Fibroblast of lung (primary cell): Measurements from ENCODE around the gene PER2.

Experiments used
- CTCF ChIP-seq, 2 donors: IDR thresholded peaks in 1 of 2; conservative IDR thresholded peaks in 1 of 2; 1 replicate in 1 of 2; 2 replicates in 1 of 2; pipeline ENCODE4 v1.5.1; 2011 to 2012; ENCODE audit warnings: low read length in 2 of 2, control low read depth in 1 of 2, inconsistent platforms in 1 of 2, low read depth in 1 of 2, mild to moderate bottlenecking in 1 of 2
- EZH2 ChIP-seq: IDR thresholded peaks from 2 replicates; pipeline ENCODE4 v1.5.1; 2012; ENCODE audit warnings: low read length, control low read depth, mild to moderate bottlenecking; ENCODE audit errors: missing control alignments

DNA sequence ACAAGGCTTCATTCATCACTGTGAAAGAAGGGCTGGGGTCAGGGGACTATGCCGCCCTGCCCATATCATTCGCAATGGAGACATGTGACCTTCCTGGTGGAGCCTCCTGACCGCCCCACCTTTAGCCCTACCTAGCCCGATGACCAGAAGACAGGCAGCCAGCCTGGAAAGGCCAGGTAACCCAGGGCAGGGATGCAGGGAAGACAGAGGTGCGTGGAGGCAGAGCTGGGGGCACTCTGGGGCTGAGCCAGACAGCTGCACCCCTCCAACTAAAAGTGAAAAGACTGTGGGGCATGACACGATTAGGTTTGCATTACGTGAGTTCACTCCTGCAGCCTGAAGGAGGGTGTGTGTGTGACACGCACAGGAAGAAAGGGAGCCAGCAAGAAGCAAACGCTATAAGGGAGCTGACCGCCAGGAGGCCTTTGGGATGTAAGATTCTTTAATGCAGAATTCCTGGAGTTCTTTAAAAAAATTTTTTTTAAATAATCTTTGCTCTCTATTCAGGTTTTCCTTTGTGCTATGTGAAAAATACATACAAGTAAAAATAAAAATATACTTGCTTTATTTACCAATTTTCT lies 44.8 kb downstream of the PER2 start:
- no peak for TF ChIP-seq EZH2
- peak in 1 of 2 donors; percentile 33 for TF ChIP-seq CTCF (conservative IDR thresholded peaks at IDR 0.05 in 1 of 2, IDR thresholded peaks at IDR 0.05 in 1 of 2; ENCODE audit: low read depth in 1 of 2, low read length in 2 of 2)
